WTC11 (cell line): ENCODE data around the gene ADAD2. TPM values are rescaled to one million over a fixed set of nuclear protein-coding genes. Genes with fewer than 3 reads are reported as not detected.

Source experiments
- ATAC-seq: fragments of 200-7000 bp; cut with Tn5 transposase; 2 replicates; pipeline ENCODE4 v1.10.0; 2021; ENCODE audit warnings: mild to moderate bottlenecking, moderate library complexity
- CTCF ChIA-PET: fragments of 300-600 bp; sonication (Branson Sonifier 250); formaldehyde crosslinking; loops from one replicate; lab custom pipeline; 2021; ENCODE audit warnings: antibody characterized with exemption; lab: Charles Lee
- POLR2A ChIA-PET: fragments of 350-600 bp; sonication (Branson Sonifier 250); formaldehyde crosslinking; loops from one replicate; lab custom pipeline; 2021; ENCODE audit warnings: antibody characterized with exemption; lab: Charles Lee
- DNase-seq: peaks from one replicate; pipeline ENCODE4 v3.0.0; 2021; ENCODE audit warnings: low spot score
- H3K27ac Mint-ChIP-seq: 2 replicates; pipeline ENCODE4 v1.8.0; 2021; ENCODE audit warnings: mixed read lengths
- H3K27me3 Mint-ChIP-seq: 2 replicates; pipeline ENCODE4 v1.8.0; 2021; ENCODE audit warnings: low read depth, mild to moderate bottlenecking, moderate library complexity, mixed read lengths
- H3K36me3 Mint-ChIP-seq: 2 replicates; pipeline ENCODE4 v1.8.0; 2021; ENCODE audit warnings: mixed read lengths
- H3K4me1 Mint-ChIP-seq: 2 replicates; pipeline ENCODE4 v1.8.0; 2022; ENCODE audit warnings: mixed read lengths
- H3K4me3 Mint-ChIP-seq: 2 replicates; pipeline ENCODE4 v1.8.0; 2021; ENCODE audit warnings: mild to moderate bottlenecking, moderate library complexity, mixed read lengths
- H3K9me3 Mint-ChIP-seq: 2 replicates; pipeline ENCODE4 v1.8.0; 2021; ENCODE audit warnings: mixed read lengths
- ATF3 ChIP-seq: sonication (generic); formaldehyde crosslinking; conservative IDR thresholded peaks from 2 replicates; pipeline ENCODE4 v1.8.1; 2022; ENCODE audit warnings: mild to moderate bottlenecking, missing genetic modification reagents
- E2F1 ChIP-seq: sonication (generic); formaldehyde crosslinking; IDR thresholded peaks from 2 replicates; pipeline ENCODE4 v1.8.0; 2022; ENCODE audit warnings: mild to moderate bottlenecking, missing genetic modification reagents
- ELF4 ChIP-seq: sonication (generic); formaldehyde crosslinking; IDR thresholded peaks from 2 replicates; pipeline ENCODE4 v1.8.1; 2022; ENCODE audit warnings: low read depth, mild to moderate bottlenecking, moderate library complexity, missing genetic modification reagents
- FOXK1 ChIP-seq: sonication (generic); formaldehyde crosslinking; IDR thresholded peaks from 2 replicates; pipeline ENCODE4 v1.8.0; 2022; ENCODE audit warnings: mild to moderate bottlenecking, moderate library complexity, missing genetic modification reagents
- FOXP1 ChIP-seq: sonication (generic); formaldehyde crosslinking; IDR thresholded peaks from 2 replicates; pipeline ENCODE4 v1.8.0; 2022; ENCODE audit warnings: missing genetic modification reagents, mild to moderate bottlenecking, moderate library complexity, borderline replicate concordance
- GTF2I ChIP-seq: fragments of 250-450 bp; sonication (Bioruptor Pico); conservative IDR thresholded peaks from 2 replicates; pipeline ENCODE4 v1.4.0; 2021; ENCODE audit warnings: mild to moderate bottlenecking
- KAT7 ChIP-seq: sonication (generic); formaldehyde crosslinking; IDR thresholded peaks from 2 replicates; pipeline ENCODE4 v1.8.1; 2023; ENCODE audit warnings: missing genetic modification reagents, mild to moderate bottlenecking, borderline replicate concordance
- MLX ChIP-seq: sonication (generic); formaldehyde crosslinking; IDR thresholded peaks from 2 replicates; pipeline ENCODE4 v1.8.1; 2023; ENCODE audit warnings: mild to moderate bottlenecking, missing genetic modification reagents, moderate library complexity
- NFE2L1 ChIP-seq: sonication (generic); formaldehyde crosslinking; IDR thresholded peaks from 2 replicates; pipeline ENCODE4 v1.8.1; 2023; ENCODE audit warnings: missing genetic modification reagents
- NR1H2 ChIP-seq: sonication (generic); formaldehyde crosslinking; IDR thresholded peaks from 2 replicates; pipeline ENCODE4 v1.9.0; 2021; ENCODE audit warnings: mild to moderate bottlenecking, moderate library complexity, missing genetic modification reagents
- NR2C2 ChIP-seq: sonication (generic); formaldehyde crosslinking; IDR thresholded peaks from 2 replicates; pipeline ENCODE4 v1.8.0; 2022; ENCODE audit warnings: mild to moderate bottlenecking, missing genetic modification reagents
- OVOL2 ChIP-seq: fragments of 250-450 bp; sonication (Bioruptor Pico); IDR thresholded peaks from 2 replicates; pipeline ENCODE4 v1.9.0; 2021; ENCODE audit warnings: mild to moderate bottlenecking, borderline replicate concordance
- TEAD1 ChIP-seq: sonication (generic); formaldehyde crosslinking; IDR thresholded peaks from 2 replicates; pipeline ENCODE4 v1.8.0; 2022; ENCODE audit warnings: mild to moderate bottlenecking, missing genetic modification reagents
- TEAD4 ChIP-seq: sonication (generic); formaldehyde crosslinking; IDR thresholded peaks from 2 replicates; pipeline ENCODE4 v1.8.0; 2022; ENCODE audit warnings: mild to moderate bottlenecking, missing genetic modification reagents
- ZNF138 ChIP-seq: sonication (generic); formaldehyde crosslinking; conservative IDR thresholded peaks from 2 replicates; pipeline ENCODE4 v1.8.1; 2022; ENCODE audit warnings: mild to moderate bottlenecking, moderate library complexity, missing genetic modification reagents
- ZNF396 ChIP-seq: fragments of 250-450 bp; sonication (Bioruptor Pico); IDR thresholded peaks from 2 replicates; pipeline ENCODE4 v1.8.0; 2021; ENCODE audit warnings: mild to moderate bottlenecking, moderate library complexity, borderline replicate concordance
- ZNF423 ChIP-seq: fragments of 250-450 bp; sonication (Bioruptor Pico); IDR thresholded peaks from 2 replicates; pipeline ENCODE4 v2.1.2; 2022; ENCODE audit warnings: mild to moderate bottlenecking, moderate library complexity
- total RNA-seq: library from RNA; stranded (reverse); gene quantifications from 3 replicates; pipeline ENCODE4 v1.2.3, GENCODE V29; 2021
- TF ChIP-seq, protein P1 (sequence below): fragments of 250-450 bp; sonication (Bioruptor Pico); IDR thresholded peaks from 2 replicates; pipeline ENCODE4 v1.9.0; 2021; ENCODE audit warnings: mild to moderate bottlenecking
- TF ChIP-seq, protein P2 (sequence below): sonication (generic); formaldehyde crosslinking; IDR thresholded peaks from 2 replicates; pipeline ENCODE4 v1.8.1; 2023; ENCODE audit warnings: mild to moderate bottlenecking, missing genetic modification reagents, moderate library complexity
- TF ChIP-seq, protein P3 (sequence below): fragments of 250-450 bp; sonication (Bioruptor Pico); IDR thresholded peaks from 2 replicates; pipeline ENCODE4 v1.8.0; 2021; ENCODE audit warnings: mild to moderate bottlenecking
- TF ChIP-seq, protein P4 (sequence below): sonication (generic); formaldehyde crosslinking; IDR thresholded peaks from 2 replicates; pipeline ENCODE4 v1.8.1; 2023; ENCODE audit warnings: mild to moderate bottlenecking, missing genetic modification reagents
- TF ChIP-seq, protein P5 (sequence below): sonication (generic); formaldehyde crosslinking; IDR thresholded peaks from 2 replicates; pipeline ENCODE4 v1.8.0; 2023; ENCODE audit warnings: missing genetic modification reagents, mild to moderate bottlenecking, borderline replicate concordance

ADAD2 gene
- total RNA-seq, 1 experiment from 2014 or later: 1.6 TPM

GRCh38 chr16:84144859-84145639 is 45.9 kb upstream of the ADAD2 start, which contains the start of the genes DNAAF1 and HSDL1 (continued):
- TF ChIP-seq, protein P1, sequence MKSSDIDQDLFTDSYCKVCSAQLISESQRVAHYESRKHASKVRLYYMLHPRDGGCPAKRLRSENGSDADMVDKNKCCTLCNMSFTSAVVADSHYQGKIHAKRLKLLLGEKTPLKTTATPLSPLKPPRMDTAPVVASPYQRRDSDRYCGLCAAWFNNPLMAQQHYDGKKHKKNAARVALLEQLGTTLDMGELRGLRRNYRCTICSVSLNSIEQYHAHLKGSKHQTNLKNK (CRISPR knock-in tag): no peak
- TF ChIP-seq KAT7 (0 out of 2 replicates have a peak, but pooled peaks have one; percentile 41), ELF4 (no peak)

- CTCF ChIA-PET: interaction anchor here (1.0 to 2.1 kb wide), 2 partner anchors 9 to 36 kb away, joined by 3 to 7 read pairs; partner anchors contain the start of gene TAF1C
- Mint-ChIP-seq H3K36me3 (no peaks in the 10 kb centered on the region), H3K9me3 (no peaks in the 10 kb centered on the region), H3K4me3 (no peak overlapping the region), H3K27me3 (peaks cover 11% of the 10 kb centered on the region), H3K27ac (no peak overlapping the region), H3K4me1 (no peaks in the 10 kb centered on the region)
- POLR2A ChIA-PET: no interaction called here
- DNase-seq (no peak), ATAC-seq (no peak)
- TF ChIP-seq NR2C2 (no peak), NFE2L1 (no peak), TEAD1 (CRISPR knock-in tag) (no peak)
- TF ChIP-seq, protein P2, sequence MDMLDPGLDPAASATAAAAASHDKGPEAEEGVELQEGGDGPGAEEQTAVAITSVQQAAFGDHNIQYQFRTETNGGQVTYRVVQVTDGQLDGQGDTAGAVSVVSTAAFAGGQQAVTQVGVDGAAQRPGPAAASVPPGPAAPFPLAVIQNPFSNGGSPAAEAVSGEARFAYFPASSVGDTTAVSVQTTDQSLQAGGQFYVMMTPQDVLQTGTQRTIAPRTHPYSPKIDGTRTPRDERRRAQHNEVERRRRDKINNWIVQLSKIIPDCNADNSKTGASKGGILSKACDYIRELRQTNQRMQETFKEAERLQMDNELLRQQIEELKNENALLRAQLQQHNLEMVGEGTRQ (CRISPR knock-in tag): no peak
- TF ChIP-seq, protein P3, sequence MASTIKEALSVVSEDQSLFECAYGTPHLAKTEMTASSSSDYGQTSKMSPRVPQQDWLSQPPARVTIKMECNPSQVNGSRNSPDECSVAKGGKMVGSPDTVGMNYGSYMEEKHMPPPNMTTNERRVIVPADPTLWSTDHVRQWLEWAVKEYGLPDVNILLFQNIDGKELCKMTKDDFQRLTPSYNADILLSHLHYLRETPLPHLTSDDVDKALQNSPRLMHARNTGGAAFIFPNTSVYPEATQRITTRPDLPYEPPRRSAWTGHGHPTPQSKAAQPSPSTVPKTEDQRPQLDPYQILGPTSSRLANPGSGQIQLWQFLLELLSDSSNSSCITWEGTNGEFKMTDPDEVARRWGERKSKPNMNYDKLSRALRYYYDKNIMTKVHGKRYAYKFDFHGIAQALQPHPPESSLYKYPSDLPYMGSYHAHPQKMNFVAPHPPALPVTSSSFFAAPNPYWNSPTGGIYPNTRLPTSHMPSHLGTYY: no peak
These were observed 40.0 kb upstream of the ADAD2 start for GRCh38 chr16:84150926-84151325.

GRCh38 chr16:84153660-84154214 is 37.2 kb upstream of the ADAD2 start:
- no peak for DNase-seq
- H3K4me1 Mint-ChIP-seq: no peaks in the 10 kb centered on the region
- CTCF ChIA-PET: interaction anchor here (1.1 kb wide), 2 partner anchors 69 to 197 kb away, joined by 3 read pairs; no protein-coding TSS in a partner anchor
- H3K27me3 Mint-ChIP-seq: peaks cover 2% of the 10 kb centered on the region; the same call in 1 of the 2 replicates
- POLR2A ChIA-PET: no interaction called here
- no peaks in the 10 kb centered on the region for H3K9me3 Mint-ChIP-seq
- no peak; the same call in 1 of the 2 replicates for ATAC-seq
- TF ChIP-seq, protein P4, sequence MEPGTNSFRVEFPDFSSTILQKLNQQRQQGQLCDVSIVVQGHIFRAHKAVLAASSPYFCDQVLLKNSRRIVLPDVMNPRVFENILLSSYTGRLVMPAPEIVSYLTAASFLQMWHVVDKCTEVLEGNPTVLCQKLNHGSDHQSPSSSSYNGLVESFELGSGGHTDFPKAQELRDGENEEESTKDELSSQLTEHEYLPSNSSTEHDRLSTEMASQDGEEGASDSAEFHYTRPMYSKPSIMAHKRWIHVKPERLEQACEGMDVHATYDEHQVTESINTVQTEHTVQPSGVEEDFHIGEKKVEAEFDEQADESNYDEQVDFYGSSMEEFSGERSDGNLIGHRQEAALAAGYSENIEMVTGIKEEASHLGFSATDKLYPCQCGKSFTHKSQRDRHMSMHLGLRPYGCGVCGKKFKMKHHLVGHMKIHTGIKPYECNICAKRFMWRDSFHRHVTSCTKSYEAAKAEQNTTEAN (CRISPR knock-in tag): no peak
- no peak for TF ChIP-seq TEAD4 (CRISPR knock-in tag)
- no peak for TF ChIP-seq FOXK1 (CRISPR knock-in tag)
- no peak for TF ChIP-seq MLX (CRISPR knock-in tag)
- TF ChIP-seq, protein P5, sequence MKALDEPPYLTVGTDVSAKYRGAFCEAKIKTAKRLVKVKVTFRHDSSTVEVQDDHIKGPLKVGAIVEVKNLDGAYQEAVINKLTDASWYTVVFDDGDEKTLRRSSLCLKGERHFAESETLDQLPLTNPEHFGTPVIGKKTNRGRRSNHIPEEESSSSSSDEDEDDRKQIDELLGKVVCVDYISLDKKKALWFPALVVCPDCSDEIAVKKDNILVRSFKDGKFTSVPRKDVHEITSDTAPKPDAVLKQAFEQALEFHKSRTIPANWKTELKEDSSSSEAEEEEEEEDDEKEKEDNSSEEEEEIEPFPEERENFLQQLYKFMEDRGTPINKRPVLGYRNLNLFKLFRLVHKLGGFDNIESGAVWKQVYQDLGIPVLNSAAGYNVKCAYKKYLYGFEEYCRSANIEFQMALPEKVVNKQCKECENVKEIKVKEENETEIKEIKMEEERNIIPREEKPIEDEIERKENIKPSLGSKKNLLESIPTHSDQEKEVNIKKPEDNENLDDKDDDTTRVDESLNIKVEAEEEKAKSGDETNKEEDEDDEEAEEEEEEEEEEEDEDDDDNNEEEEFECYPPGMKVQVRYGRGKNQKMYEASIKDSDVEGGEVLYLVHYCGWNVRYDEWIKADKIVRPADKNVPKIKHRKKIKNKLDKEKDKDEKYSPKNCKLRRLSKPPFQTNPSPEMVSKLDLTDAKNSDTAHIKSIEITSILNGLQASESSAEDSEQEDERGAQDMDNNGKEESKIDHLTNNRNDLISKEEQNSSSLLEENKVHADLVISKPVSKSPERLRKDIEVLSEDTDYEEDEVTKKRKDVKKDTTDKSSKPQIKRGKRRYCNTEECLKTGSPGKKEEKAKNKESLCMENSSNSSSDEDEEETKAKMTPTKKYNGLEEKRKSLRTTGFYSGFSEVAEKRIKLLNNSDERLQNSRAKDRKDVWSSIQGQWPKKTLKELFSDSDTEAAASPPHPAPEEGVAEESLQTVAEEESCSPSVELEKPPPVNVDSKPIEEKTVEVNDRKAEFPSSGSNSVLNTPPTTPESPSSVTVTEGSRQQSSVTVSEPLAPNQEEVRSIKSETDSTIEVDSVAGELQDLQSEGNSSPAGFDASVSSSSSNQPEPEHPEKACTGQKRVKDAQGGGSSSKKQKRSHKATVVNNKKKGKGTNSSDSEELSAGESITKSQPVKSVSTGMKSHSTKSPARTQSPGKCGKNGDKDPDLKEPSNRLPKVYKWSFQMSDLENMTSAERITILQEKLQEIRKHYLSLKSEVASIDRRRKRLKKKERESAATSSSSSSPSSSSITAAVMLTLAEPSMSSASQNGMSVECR (CRISPR knock-in tag): no peak
- no peak for TF ChIP-seq OVOL2 (CRISPR knock-in tag)
- no peak for TF ChIP-seq FOXP1 (CRISPR knock-in tag)
- TF ChIP-seq NR1H2 (CRISPR knock-in tag): no peak
- TF ChIP-seq E2F1 (CRISPR knock-in tag): no peak
- TF ChIP-seq TEAD1 (CRISPR knock-in tag): no peak
- no peak for TF ChIP-seq NR2C2
- TF ChIP-seq GTF2I (CRISPR knock-in tag): no peak
- no peak for TF ChIP-seq ZNF423
- no peak for TF ChIP-seq ZNF396 (CRISPR knock-in tag)
- TF ChIP-seq ATF3 (CRISPR knock-in tag): no peak
- no peak for TF ChIP-seq ZNF138
- no peak overlapping the region for H3K27ac Mint-ChIP-seq
- no peaks in the 10 kb centered on the region for H3K36me3 Mint-ChIP-seq
- no peak overlapping the region for H3K4me3 Mint-ChIP-seq
